ENCODE measurements around the gene FAM193B.

DNA sequence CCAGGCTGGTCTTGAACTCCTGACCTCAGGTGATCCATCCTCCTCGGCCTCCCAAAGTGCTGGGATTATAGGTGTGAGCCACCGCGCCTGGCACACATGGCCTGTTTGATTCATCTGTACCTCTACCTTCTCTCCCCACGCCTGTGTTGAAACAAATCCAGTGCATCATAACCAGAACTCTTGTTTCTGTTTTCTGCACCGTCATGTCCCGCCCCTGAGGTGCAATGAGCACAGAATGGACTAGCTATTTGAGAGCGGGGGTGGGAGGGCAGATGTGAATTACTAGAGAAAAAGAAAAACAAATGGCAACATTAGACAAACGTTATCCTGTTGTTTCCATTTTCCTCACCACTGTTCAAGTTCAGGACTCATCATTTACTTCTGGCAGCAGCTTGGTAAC, 10.7 kb upstream of the FAM193B start:
- TF ChIP-seq ZNF274 (IDR thresholded peaks at IDR 0.05; ENCODE audit: low read depth, low read length) (no peak), YY1 (IDR thresholded peaks at IDR 0.05; ENCODE audit: insufficient read depth, insufficient read length) (no peak), SUZ12 (IDR thresholded peaks at IDR 0.05; ENCODE audit: extremely low read depth, insufficient read depth, insufficient read length) (no peak)

Measured in NT2/D1 (cell line).